Calu3 (cell line): ENCODE data around the gene GCN1. TPM values are rescaled to one million over a fixed set of nuclear protein-coding genes. Genes with fewer than 3 reads are reported as not detected.

ENCODE experiments used
- BruUV-seq: library from RNA; stranded (reverse); fragments of 400-500 nt; replicated peaks from 2 replicates; lab custom pipeline; 2021; lab: Mats Ljungman, UMichigan
- CTCF ChIA-PET: fragments of 300-600 bp; sonication (Branson Sonifier 250); formaldehyde crosslinking; loops from one replicate; lab custom pipeline; 2022; ENCODE audit warnings: antibody characterized with exemption; lab: Charles Lee
- DNase-seq: peaks from one replicate; pipeline ENCODE4 v3.0.0; 2022
- H3K27ac Mint-ChIP-seq: one replicate; pipeline ENCODE4 v1.8.0; 2022; ENCODE audit warnings: mixed read lengths; ENCODE audit not compliant: unreplicated experiment
- H3K27me3 Mint-ChIP-seq: one replicate; pipeline ENCODE4 v1.8.0; 2022; ENCODE audit warnings: mixed read lengths; ENCODE audit not compliant: unreplicated experiment
- H3K36me3 Mint-ChIP-seq: one replicate; pipeline ENCODE4 v1.8.0; 2022; ENCODE audit warnings: mild to moderate bottlenecking, moderate library complexity, mixed read lengths; ENCODE audit not compliant: insufficient read depth, unreplicated experiment
- H3K4me1 Mint-ChIP-seq: one replicate; pipeline ENCODE4 v1.8.0; 2022; ENCODE audit warnings: mild to moderate bottlenecking, low read depth, mixed read lengths; ENCODE audit not compliant: unreplicated experiment
- H3K4me3 Mint-ChIP-seq: one replicate; pipeline ENCODE4 v1.8.0; 2022; ENCODE audit warnings: mild to moderate bottlenecking, low read depth, moderate library complexity, mixed read lengths; ENCODE audit not compliant: unreplicated experiment
- H3K9me3 Mint-ChIP-seq: one replicate; pipeline ENCODE4 v1.8.0; 2022; ENCODE audit warnings: low read depth, mixed read lengths; ENCODE audit not compliant: unreplicated experiment
- intact Hi-C: fragments of 100-400 bp; cut with micrococcal nuclease; formaldehyde crosslinking; loops from one replicate; pipeline ENCODE4 v1.10.0; 2022; ENCODE audit not compliant: unreplicated experiment
- total RNA-seq: library from RNA; stranded (reverse); gene quantifications from 2 replicates; pipeline ENCODE4 v1.2.3, GENCODE V29; 2022
- TF ChIP-seq, protein P1 (sequence below): fragments of 200-600 bp; IDR thresholded peaks from one replicate; pipeline ENCODE4 v1.8.0; 2022; ENCODE audit warnings: antibody characterized with exemption; ENCODE audit not compliant: unreplicated experiment

The GCN1 gene
- total RNA-seq, 1 experiment from 2014 or later, result 168 TPM

DNA sequence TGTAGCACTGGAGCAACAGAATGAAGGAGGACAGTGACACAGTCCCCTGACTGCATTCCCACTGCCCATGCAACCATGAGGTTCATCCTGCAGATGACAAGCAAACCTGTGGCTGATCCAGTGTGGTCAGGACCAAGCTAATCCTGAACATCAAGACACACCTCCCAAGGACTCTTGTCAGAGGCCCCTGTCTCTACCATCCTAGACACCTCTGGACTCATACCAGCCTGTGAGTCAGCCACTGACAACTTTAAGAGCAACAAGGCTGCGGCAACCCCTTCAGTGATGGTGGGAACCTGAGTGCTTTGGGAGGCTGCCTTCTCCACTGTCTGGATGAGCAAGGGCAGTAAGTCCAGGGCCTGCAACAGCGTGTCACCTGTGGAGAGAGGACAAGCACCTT is 24.6 kb downstream of the GCN1 start:
- TF ChIP-seq, protein P1, sequence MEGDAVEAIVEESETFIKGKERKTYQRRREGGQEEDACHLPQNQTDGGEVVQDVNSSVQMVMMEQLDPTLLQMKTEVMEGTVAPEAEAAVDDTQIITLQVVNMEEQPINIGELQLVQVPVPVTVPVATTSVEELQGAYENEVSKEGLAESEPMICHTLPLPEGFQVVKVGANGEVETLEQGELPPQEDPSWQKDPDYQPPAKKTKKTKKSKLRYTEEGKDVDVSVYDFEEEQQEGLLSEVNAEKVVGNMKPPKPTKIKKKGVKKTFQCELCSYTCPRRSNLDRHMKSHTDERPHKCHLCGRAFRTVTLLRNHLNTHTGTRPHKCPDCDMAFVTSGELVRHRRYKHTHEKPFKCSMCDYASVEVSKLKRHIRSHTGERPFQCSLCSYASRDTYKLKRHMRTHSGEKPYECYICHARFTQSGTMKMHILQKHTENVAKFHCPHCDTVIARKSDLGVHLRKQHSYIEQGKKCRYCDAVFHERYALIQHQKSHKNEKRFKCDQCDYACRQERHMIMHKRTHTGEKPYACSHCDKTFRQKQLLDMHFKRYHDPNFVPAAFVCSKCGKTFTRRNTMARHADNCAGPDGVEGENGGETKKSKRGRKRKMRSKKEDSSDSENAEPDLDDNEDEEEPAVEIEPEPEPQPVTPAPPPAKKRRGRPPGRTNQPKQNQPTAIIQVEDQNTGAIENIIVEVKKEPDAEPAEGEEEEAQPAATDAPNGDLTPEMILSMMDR, result no peak
- Mint-ChIP-seq H3K27ac (no peak overlapping the region), H3K27me3 (no peaks in the 10 kb centered on the region), H3K9me3 (no peaks in the 10 kb centered on the region), H3K4me1 (no peaks in the 10 kb centered on the region), H3K36me3 (peaks cover 53% of the 10 kb centered on the region), H3K4me3 (no peak overlapping the region)
- CTCF ChIA-PET, result interaction anchor here (0.7 kb wide), 1 partner anchor 200 kb away, joined by 4 read pairs; no protein-coding TSS in a partner anchor
- no peak for DNase-seq
- intact Hi-C loops, result no loop called here
- no TSS peak for BruUV-seq

DNA sequence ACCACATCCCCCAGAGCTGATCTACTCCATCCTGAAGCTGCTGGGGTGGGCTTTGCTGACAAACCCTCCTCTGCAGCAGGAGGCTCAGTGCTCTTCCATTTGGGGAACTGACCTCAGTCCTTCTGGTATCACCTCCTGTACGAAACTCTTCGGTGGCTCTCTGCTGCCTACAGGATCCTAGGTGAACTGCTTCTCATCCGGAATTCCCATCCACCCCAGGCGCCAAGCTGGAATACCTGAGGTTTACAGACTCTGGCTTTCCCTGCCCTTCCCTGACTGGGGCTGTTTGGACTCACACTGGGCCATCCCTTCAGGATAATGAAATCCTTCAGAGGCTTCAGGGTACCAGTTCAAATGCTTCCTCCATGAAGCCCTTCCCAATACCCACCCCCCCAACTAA is 26.2 kb downstream of the GCN1 start:
- intact Hi-C loops, result no loop called here
- Mint-ChIP-seq H3K4me3 (no peak overlapping the region), H3K9me3 (no peaks in the 10 kb centered on the region), H3K36me3 (peaks cover 55% of the 10 kb centered on the region), H3K4me1 (no peaks in the 10 kb centered on the region), H3K27ac (no peak overlapping the region), H3K27me3 (no peaks in the 10 kb centered on the region)
- no TSS peak for BruUV-seq
- CTCF ChIA-PET, result no interaction called here
- TF ChIP-seq, protein P1, result no peak
- no peak for DNase-seq

DNA sequence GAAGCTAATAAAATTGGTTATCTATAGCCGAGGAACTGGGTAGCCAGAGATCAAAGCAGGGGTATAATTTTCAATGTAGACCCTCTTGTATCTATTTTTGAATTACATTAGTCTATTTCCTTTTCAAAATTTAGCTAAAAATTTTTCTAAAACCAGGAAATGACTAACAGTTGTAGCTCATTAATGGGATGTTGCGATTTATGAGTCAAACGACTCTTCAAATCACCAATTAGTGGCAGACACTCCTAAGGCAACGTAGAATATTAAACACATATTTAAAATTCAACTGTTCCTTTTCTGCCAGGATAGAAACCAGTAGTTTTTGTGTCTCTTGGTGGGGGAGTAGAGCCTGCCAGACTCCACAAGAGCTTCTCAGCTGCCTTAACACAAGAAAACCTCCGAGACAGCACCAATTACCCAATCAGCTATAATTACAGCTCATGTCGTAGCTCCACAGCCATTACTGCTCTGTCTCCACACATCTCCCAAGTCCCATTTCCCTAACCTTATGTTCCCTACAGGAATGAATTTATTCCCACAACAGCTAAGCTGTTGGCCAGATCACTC is 26.9 kb downstream of the GCN1 start:
- peaks cover 55% of the 10 kb centered on the region for H3K36me3 Mint-ChIP-seq
- no peaks in the 10 kb centered on the region for H3K27me3 Mint-ChIP-seq
- intact Hi-C loops, result no loop called here
- CTCF ChIA-PET, result no interaction called here
- H3K4me3 Mint-ChIP-seq, result no peak overlapping the region
- H3K4me1 Mint-ChIP-seq, result no peaks in the 10 kb centered on the region
- no peak for DNase-seq
- no peaks in the 10 kb centered on the region for H3K9me3 Mint-ChIP-seq
- no TSS peak for BruUV-seq
- TF ChIP-seq, protein P1, result no peak
- no peak overlapping the region for H3K27ac Mint-ChIP-seq

DNA sequence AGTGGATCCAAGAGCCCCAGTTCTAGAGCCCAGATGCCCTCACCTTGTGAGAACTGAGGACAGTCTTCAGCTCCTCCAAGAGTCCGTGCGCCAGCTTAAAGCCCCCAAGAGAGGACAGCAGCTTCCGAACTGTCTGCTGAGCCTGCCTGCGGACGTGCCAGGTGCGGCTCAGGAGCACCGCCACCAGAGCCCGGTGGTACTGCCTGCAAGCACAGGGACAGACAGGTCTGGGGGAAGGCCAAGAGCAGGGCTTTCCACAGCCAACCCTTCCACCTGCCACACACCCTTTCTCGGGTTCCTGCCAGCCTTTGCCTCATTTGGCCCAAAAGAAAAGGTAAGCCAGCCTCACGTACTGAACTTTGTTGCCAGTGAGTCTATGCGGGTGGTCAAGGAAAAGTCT is 30.2 kb downstream of the GCN1 start:
- Mint-ChIP-seq H3K27me3 (no peaks in the 10 kb centered on the region), H3K4me3 (no peak overlapping the region), H3K27ac (no peak overlapping the region), H3K36me3 (peaks cover 54% of the 10 kb centered on the region), H3K4me1 (no peaks in the 10 kb centered on the region), H3K9me3 (no peaks in the 10 kb centered on the region)
- no peak for DNase-seq
- CTCF ChIA-PET, result no interaction called here
- TF ChIP-seq, protein P1, result no peak
- no TSS peak for BruUV-seq
- intact Hi-C loops, result no loop called here
